IMR-90 (cell line): Measurements from ENCODE around the gene STX5. TPM values are rescaled to one million over a fixed set of nuclear protein-coding genes. Genes with fewer than 3 reads are reported as not detected.

Source experiments
- ATAC-seq: fragments of 200-7000 bp; cut with Tn5 transposase; 2 replicates; pipeline ENCODE4 v1.9.1; 2020; ENCODE audit warnings: low read depth, mild to moderate bottlenecking, moderate library complexity
- BruUV-seq: library from RNA; stranded (reverse); fragments of 400-500 nt; replicated peaks from 2 replicates; lab custom pipeline; 2021; lab: Mats Ljungman, UMichigan
- CTCF ChIA-PET: fragments of 300-600 bp; formaldehyde crosslinking; extraction: SDS; loops from one replicate; lab custom pipeline; 2021; ENCODE audit warnings: antibody characterized with exemption; lab: Yijun Ruan, JAX
- POLR2A ChIA-PET: fragments of 300-600 bp; sonication (Branson Sonifier 250); formaldehyde crosslinking; loops from one replicate; lab custom pipeline; 2022; ENCODE audit warnings: antibody characterized with exemption; ENCODE audit not compliant: unreplicated experiment; lab: Charles Lee
- DNase-seq: peaks from one replicate; pipeline ENCODE4 v3.0.0; 2013
- H2AFZ ChIP-seq: replicated peaks from 2 replicates; pipeline ENCODE3; 2013; ENCODE audit warnings: low read length, mild to moderate bottlenecking; ENCODE audit not compliant: poor library complexity
- H2AK5ac ChIP-seq: 2 replicates; pipeline ENCODE4 v1.6.1; 2013; ENCODE audit warnings: low read depth, low read length, inconsistent platforms
- H2AK9ac ChIP-seq: replicated peaks from 2 replicates; pipeline ENCODE3; 2013; ENCODE audit warnings: mild to moderate bottlenecking, low read depth, low read length, moderate library complexity; ENCODE audit not compliant: poor library complexity
- H2BK120ac ChIP-seq: 2 replicates; pipeline ENCODE4 v1.6.1; 2013; ENCODE audit warnings: low read depth, low read length, inconsistent platforms
- H2BK15ac ChIP-seq: 3 replicates; pipeline ENCODE4 v1.6.1; 2013; ENCODE audit warnings: low read depth, low read length, inconsistent platforms
- H2BK20ac ChIP-seq: 2 replicates; pipeline ENCODE4 v1.6.1; 2013; ENCODE audit warnings: low read depth, mild to moderate bottlenecking, inconsistent platforms, low read length, moderate library complexity
- H2BK5ac ChIP-seq: 2 replicates; pipeline ENCODE4 v1.6.1; 2013; ENCODE audit warnings: mild to moderate bottlenecking, low read depth, low read length, inconsistent platforms; ENCODE audit not compliant: poor library complexity, severe bottlenecking
- H3K14ac ChIP-seq: replicated peaks from 2 replicates; pipeline ENCODE4 v1.6.1; 2013; ENCODE audit warnings: low read depth, low read length, inconsistent platforms
- H3K18ac ChIP-seq: 2 replicates; pipeline ENCODE4 v1.6.1; 2013; ENCODE audit warnings: low read depth, low read length, control low read depth
- H3K23ac ChIP-seq: 2 replicates; pipeline ENCODE4 v1.6.1; 2013; ENCODE audit warnings: low read depth, low read length, inconsistent platforms
- H3K27ac ChIP-seq: 2 replicates; pipeline ENCODE4 v1.5.1; 2013; ENCODE audit warnings: mild to moderate bottlenecking, control low read depth, low read length; ENCODE audit not compliant: insufficient read depth
- H3K27me3 ChIP-seq: 2 replicates; pipeline ENCODE4 v1.6.1; 2013; ENCODE audit warnings: low read length; ENCODE audit not compliant: control insufficient read depth, insufficient read depth
- H3K36me3 ChIP-seq: 2 replicates; pipeline ENCODE4 v1.6.1; 2013; ENCODE audit warnings: low read length, mixed read lengths; ENCODE audit not compliant: control insufficient read depth, insufficient read depth
- H3K4ac ChIP-seq: 2 replicates; pipeline ENCODE4 v1.6.1; 2013; ENCODE audit warnings: low read depth, low read length, inconsistent platforms
- H3K4me1 ChIP-seq: 2 replicates; pipeline ENCODE4 v1.6.1; 2013; ENCODE audit warnings: low read length, mixed read lengths; ENCODE audit not compliant: control insufficient read depth, insufficient read depth
- H3K4me2 ChIP-seq: 2 replicates; pipeline ENCODE4 v1.6.1; 2013; ENCODE audit warnings: low read depth, mild to moderate bottlenecking, control low read depth, low read length, moderate library complexity
- H3K4me3 ChIP-seq: 2 replicates; pipeline ENCODE4 v1.5.1; 2013; ENCODE audit warnings: low read depth, mild to moderate bottlenecking, control low read depth, low read length, moderate library complexity; ENCODE audit not compliant: insufficient read depth
- H3K56ac ChIP-seq: 2 replicates; pipeline ENCODE4 v1.6.1; 2013; ENCODE audit warnings: low read length, inconsistent platforms; ENCODE audit not compliant: insufficient read depth; ENCODE audit errors: extremely low read depth
- H3K79me1 ChIP-seq, 2 experiments: 2 replicates each; pipeline ENCODE4 v1.6.1; 2013; ENCODE audit warnings: low read length in 2 of 2, inconsistent platforms in 1 of 2, low read depth in 1 of 2
- H3K9ac ChIP-seq: 2 replicates; pipeline ENCODE4 v1.6.1; 2013; ENCODE audit warnings: low read depth, low read length, control low read depth
- H3K9me1 ChIP-seq: 2 replicates; pipeline ENCODE4 v1.6.1; 2013; ENCODE audit warnings: low read length, inconsistent platforms; ENCODE audit not compliant: insufficient read depth
- H3K9me3 ChIP-seq: 2 replicates; pipeline ENCODE4 v1.6.1; 2013; ENCODE audit warnings: low read length; ENCODE audit not compliant: control insufficient read depth, insufficient read depth
- H4K20me1 ChIP-seq: 2 replicates; pipeline ENCODE4 v1.6.1; 2013; ENCODE audit warnings: low read length, inconsistent platforms; ENCODE audit not compliant: insufficient read depth
- H4K5ac ChIP-seq: 2 replicates; pipeline ENCODE4 v1.6.1; 2013; ENCODE audit warnings: mild to moderate bottlenecking, low read depth, low read length, control low read depth
- H4K8ac ChIP-seq, 2 experiments: 2 replicates each; pipeline ENCODE4 v1.6.1; 2013; ENCODE audit warnings: low read depth in 2 of 2, low read length in 2 of 2, control low read depth in 1 of 2, inconsistent platforms in 1 of 2
- H4K91ac ChIP-seq: 2 replicates; pipeline ENCODE4 v1.6.1; 2013; ENCODE audit warnings: low read depth, low read length, inconsistent platforms; ENCODE audit not compliant: insufficient read depth
- ELK1 ChIP-seq: fragments of 150-350 bp; IDR thresholded peaks from 2 replicates; pipeline ENCODE4 v1.6.1; 2016; ENCODE audit warnings: low read depth, mild to moderate bottlenecking, low read length, moderate library complexity, borderline replicate concordance
- WGBS, 2 experiments: methylation state at CpG; one replicate each; pipeline versions ENCODE4 v1.1.5 to v1.1.7; 2013; ENCODE audit warnings: missing lambda C conversion rate in 2 of 2; ENCODE audit not compliant: insufficient read length in 1 of 2; ENCODE audit errors: extremely low coverage in 2 of 2; 5-methylcytosine and 5-hydroxymethylcytosine counted together
- dilution Hi-C: fragments of 300-500 bp; cut with HindIII; formaldehyde crosslinking; loops from one replicate; pipeline ENCODE4 v1.14.3; 2018; ENCODE audit warnings: low sequenced_read_pairs; ENCODE audit not compliant: unreplicated experiment
- in situ Hi-C: fragments of 300-500 bp; cut with MboI; formaldehyde crosslinking; loops from 3 replicates; pipeline ENCODE4 v1.14.3; 2019; ENCODE audit warnings: low sequenced_read_pairs, inconsistent platforms, mixed read lengths
- intact Hi-C: fragments of 100-400 bp; cut with micrococcal nuclease; formaldehyde crosslinking; loops from 2 replicates; pipeline ENCODE4 v1.10.0; 2022
- polyA plus RNA-seq, 3 experiments: library from polyadenylated mRNA; depleted of rRNA; stranded (reverse); fragments of >200 nt; gene quantifications; 2 replicates each; pipeline ENCODE4 v1.2.3, GENCODE V29; 2012; ENCODE audit warnings: low replicate concordance in 1 of 3
- total RNA-seq: library from RNA; depleted of rRNA; stranded (reverse); fragments of >200 nt; gene quantifications from 2 replicates; pipeline ENCODE4 v1.2.3, GENCODE V29; 2012

Gene STX5
- total and polyA plus RNA-seq, 2 of the 4 experiments (the other 2 are of a cell fraction): 43.1 to 49.5 TPM

GRCh38 chr11:62805961-62806441 is 25.9 kb downstream of the STX5 start:
- WGBS, 2 experiments: 20% methylated on average over 5 of the region's 12 CpGs; no CpG with 5 or more reads in 1 of the 2 experiments
- Histone ChIP-seq H4K5ac (peak overlapping the region; percentile 58), H3K56ac (peak overlapping the region; percentile 48; the same call in 1 of the 2 replicates), H3K23ac (peak overlapping the region; percentile 93), H3K27ac (peak overlapping the region; percentile 71), H4K20me1 (peaks cover 18% of the 10 kb centered on the region), H2AFZ (peak overlapping the region; percentile 99), H2AK9ac (peak overlapping the region; percentile 99), H3K27me3 (no peaks in the 10 kb centered on the region), H3K9me1 (peaks cover 26% of the 10 kb centered on the region), H3K18ac (no peak overlapping the region; the same call in 1 of the 2 replicates), H3K4me1 (peaks cover 26% of the 10 kb centered on the region), H4K91ac (peak overlapping the region; percentile 71), H3K14ac (peak overlapping the region; percentile 97), H3K36me3 (peaks cover 23% of the 10 kb centered on the region), H2BK20ac (0 out of 2 replicates have a peak overlapping the region, but pooled peaks have one; percentile 8), H3K79me1 (peaks cover 21 to 55% of the 10 kb centered on the region in 2 experiments), H2BK15ac (peak overlapping the region; percentile 64; the same call in 1 of the 3 replicates), H3K4me3 (peak overlapping the region; percentile 82; the same call in 1 of the 2 replicates), H2BK5ac (peak overlapping the region; percentile 86), H3K4me2 (peak overlapping the region; percentile 91), H3K4ac (peak overlapping the region; percentile 91), H2AK5ac (peak overlapping the region; percentile 91), H3K9me3 (no peaks in the 10 kb centered on the region), H2BK120ac (peak overlapping the region; percentile 78), H3K9ac (peak overlapping the region; percentile 75; the same call in 1 of the 2 replicates), H4K8ac (peak overlapping the region; percentile 59 to 91; a peak in 3 of 4 replicates)
- intact Hi-C loops (loop anchor here (2.0 kb wide), 1 partner anchor 15 kb away; no protein-coding TSS in a partner anchor), dilution Hi-C loops (no loop called here), in situ Hi-C loops (no loop called here)
- BruUV-seq: no TSS peak
- TF ChIP-seq ELK1: no peak
- ATAC-seq: no peak
- no peak for DNase-seq
- ChIA-PET CTCF (interaction anchor here (0.6 to 1.5 kb wide), 3 partner anchors 11 to 90 kb away, joined by 3 to 4 read pairs (median 3); partner anchors contain the start of gene TMEM179B), POLR2A (interaction anchor here (0.5 to 2.0 kb wide), 5 partner anchors 10 to 35 kb away, joined by 3 to 10 read pairs (median 3); partner anchors contain the start of gene STX5)
